GM13976 (cell line): Measurements from ENCODE around the gene TIFAB.

Source experiments
- DNase-seq: peaks from one replicate; pipeline ENCODE4 v3.0.0; 2012; ENCODE audit warnings: low spot score
- CTCF ChIP-seq: IDR thresholded peaks from 2 replicates; pipeline ENCODE4 v1.5.1; 2012; ENCODE audit warnings: borderline replicate concordance, mild to moderate bottlenecking; ENCODE audit not compliant: insufficient read depth; ENCODE audit errors: extremely low read depth, missing control alignments, control extremely low read depth
- in situ Hi-C: fragments of 300-500 bp; cut with MboI; formaldehyde crosslinking; loops from one replicate; pipeline ENCODE4 v1.12.0; 2022; ENCODE audit warnings: low sequenced_read_pairs, mixed read lengths, inconsistent platforms; ENCODE audit not compliant: unreplicated experiment

TIFAB gene

GRCh38 chr5:135441919-135442318 lies 10.2 kb downstream of the TIFAB start:
- no peak for TF ChIP-seq CTCF
- no peak for DNase-seq
- in situ Hi-C loops = no loop called here

- in situ Hi-C loops = no loop called here
- TF ChIP-seq CTCF = no peak
- DNase-seq = no peak
Observed at GRCh38 chr5:135441350-135441831, 10.8 kb downstream of the TIFAB start.

- in situ Hi-C loops = no loop called here
- DNase-seq = no peak
- no peak for TF ChIP-seq CTCF
Observed at GRCh38 chr5:135440916-135441315, 11.2 kb downstream of the TIFAB start.

- in situ Hi-C loops = no loop called here
- DNase-seq = no peak
- TF ChIP-seq CTCF = no peak
Observed at GRCh38 chr5:135439231-135440205, 12.6 kb downstream of the TIFAB start.

- in situ Hi-C loops = no loop called here
- TF ChIP-seq CTCF = no peak
- no peak for DNase-seq
Observed at GRCh38 chr5:135438636-135439221, 13.4 kb downstream of the TIFAB start.

- TF ChIP-seq CTCF = no peak
- DNase-seq = peak; percentile 16
- in situ Hi-C loops = no loop called here
Observed at GRCh38 chr5:135437796-135438560, 14.2 kb downstream of the TIFAB start.
